GM20000 (cell line): ENCODE results near the gene SERPINA5.

Source experiments
- DNase-seq: peaks from one replicate; pipeline ENCODE4 v3.0.0; 2012; ENCODE audit warnings: low spot score
- TF ChIP-seq, protein P1 (sequence below): IDR thresholded peaks from 2 replicates; pipeline ENCODE4 v1.5.1; 2012; ENCODE audit warnings: mild to moderate bottlenecking, control low read depth; ENCODE audit errors: extremely low read depth, missing control alignments

SERPINA5 gene

GRCh38 chr14:94555991-94556390 is 25.2 kb upstream of the SERPINA5 start:
- no peak for DNase-seq
- TF ChIP-seq, protein P1, sequence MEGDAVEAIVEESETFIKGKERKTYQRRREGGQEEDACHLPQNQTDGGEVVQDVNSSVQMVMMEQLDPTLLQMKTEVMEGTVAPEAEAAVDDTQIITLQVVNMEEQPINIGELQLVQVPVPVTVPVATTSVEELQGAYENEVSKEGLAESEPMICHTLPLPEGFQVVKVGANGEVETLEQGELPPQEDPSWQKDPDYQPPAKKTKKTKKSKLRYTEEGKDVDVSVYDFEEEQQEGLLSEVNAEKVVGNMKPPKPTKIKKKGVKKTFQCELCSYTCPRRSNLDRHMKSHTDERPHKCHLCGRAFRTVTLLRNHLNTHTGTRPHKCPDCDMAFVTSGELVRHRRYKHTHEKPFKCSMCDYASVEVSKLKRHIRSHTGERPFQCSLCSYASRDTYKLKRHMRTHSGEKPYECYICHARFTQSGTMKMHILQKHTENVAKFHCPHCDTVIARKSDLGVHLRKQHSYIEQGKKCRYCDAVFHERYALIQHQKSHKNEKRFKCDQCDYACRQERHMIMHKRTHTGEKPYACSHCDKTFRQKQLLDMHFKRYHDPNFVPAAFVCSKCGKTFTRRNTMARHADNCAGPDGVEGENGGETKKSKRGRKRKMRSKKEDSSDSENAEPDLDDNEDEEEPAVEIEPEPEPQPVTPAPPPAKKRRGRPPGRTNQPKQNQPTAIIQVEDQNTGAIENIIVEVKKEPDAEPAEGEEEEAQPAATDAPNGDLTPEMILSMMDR, result no peak

DNA sequence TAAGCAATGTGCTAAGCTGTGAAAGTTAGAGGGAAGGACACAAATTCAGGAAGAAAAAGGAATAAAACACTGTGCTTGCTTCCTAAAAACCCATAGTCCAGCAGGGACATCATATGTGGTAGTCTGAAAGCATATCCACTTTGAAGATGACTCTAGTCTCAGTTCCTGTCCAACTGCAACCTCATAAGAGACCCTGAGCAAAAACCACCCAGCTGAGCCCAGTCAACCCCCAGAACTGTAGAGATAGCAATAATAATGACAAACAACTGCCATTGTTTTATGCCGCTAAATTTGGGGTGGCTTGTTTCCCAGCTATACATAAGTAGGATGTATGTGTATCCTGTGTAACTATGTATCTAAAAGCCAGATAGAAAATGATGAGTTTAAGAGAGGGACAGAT is 23.9 kb upstream of the SERPINA5 start:
- no peak for DNase-seq
- TF ChIP-seq, protein P1, result no peak

GRCh38 chr14:94558842-94559241 is 22.4 kb upstream of the SERPINA5 start:
- TF ChIP-seq, protein P1, result no peak

DNA sequence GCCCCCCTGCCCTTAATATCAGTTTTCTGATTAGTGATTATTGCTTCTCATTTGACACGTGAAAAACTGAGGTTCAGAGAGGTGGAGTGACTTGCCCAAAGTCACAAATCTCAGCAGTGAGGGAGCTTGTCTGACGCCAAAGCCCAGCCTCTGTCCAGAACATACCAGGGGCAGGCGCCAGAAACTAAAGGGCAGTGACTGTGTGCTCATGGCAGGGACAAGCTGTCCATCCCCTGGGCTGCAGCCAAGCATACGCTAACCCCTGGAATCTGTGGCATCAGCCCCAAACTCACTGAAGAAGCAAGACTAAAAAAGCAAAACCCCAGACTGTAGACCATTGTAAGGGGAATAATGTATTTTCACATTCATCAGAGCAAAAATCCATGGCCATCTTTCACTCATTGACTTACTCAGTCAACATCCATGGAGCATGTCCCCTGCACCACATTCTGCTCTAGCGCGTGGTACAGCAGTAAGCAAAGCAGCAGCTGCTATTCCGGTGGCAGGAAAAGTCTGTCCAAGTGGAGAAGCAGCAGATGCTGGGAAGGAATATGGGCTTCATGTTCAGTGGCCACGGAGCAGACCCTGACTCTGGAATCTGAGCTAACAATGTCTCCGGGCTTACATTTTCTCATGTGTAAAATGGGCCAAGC is 21.5 kb upstream of the SERPINA5 start:
- no peak for DNase-seq
- TF ChIP-seq, protein P1, result no peak

More at GRCh38 chr14:94558842-94559241, 22.4 kb upstream of the SERPINA5 start:
- DNase-seq, result no peak

- DNase-seq, result no peak
- TF ChIP-seq, protein P1, result no peak
These were observed 20.9 kb upstream of the SERPINA5 start for GRCh38 chr14:94560291-94560665.

DNA sequence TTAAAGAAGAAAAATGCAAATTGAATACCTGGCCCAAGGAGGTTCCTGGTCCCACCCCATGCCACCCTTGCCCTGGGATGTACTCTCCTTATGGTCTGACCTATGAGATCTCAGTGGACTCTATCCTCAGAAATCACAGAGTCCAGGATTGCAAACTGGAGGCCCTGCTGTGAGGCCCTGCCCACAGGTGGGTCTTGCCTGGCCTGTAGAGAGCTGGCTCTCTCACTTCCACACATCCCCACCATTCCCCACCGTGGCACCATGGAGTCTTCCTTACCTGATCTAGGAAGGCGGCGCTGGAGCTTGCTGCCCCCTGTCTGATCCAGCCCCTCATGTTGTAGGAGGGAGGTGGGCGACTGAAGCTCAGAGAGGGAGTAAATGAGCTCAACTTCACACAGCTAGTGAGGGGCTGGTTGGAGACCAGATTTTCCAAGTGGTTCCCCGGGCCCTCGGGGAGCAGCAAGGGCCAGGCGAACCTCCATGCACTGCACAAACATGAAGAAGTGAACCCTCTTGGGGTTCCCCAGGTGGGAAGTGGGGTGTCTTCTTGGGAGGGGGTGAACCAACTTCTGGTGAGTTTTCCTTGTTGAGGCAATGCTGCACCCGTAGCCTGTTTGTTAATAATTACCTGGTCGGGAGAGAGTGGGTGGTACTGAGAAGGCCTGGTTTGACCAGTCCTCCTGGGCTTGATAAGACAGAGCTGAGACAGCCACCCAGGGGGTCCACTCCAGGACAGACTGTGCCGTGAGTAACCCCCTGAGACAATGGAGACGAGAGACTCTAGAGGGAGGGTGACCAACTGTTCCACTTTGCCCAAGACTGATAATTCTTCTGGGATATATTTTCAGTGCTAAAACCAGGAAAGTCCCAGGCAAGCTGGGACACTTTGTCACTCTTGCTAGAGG is 20.2 kb upstream of the SERPINA5 start, which contains the start of gene SERPINA4:
Gene SERPINA4, plus strand, starts transcription at position 692 of the 905 bp plus-strand sequence. CDS start 2,041 bp downstream, outside the sequence.
- DNase-seq, result no peak
- TF ChIP-seq, protein P1, result no peak

DNA sequence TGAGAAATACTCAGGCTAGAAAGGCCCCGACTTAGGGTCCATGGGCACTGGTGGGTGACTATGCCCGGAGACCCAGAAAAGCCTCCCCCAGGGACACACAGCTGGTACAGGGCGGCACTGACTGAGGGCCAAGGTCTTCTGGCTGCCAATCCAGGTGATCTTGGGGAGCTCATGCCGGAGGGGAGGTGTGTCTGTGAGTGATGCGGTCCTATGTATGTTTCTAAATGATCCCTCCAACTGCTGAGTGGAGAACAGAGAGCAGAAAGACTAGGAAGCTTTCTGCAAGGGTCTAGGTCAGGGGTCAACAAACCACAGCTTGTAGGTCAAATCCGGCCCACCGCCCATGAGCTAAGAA is 19.6 kb upstream of the SERPINA5 start:
- TF ChIP-seq, protein P1, result no peak

More for the DNA sequence above, 19.6 kb upstream of the SERPINA5 start:
- DNase-seq, result no peak
